CD4-positive, alpha-beta T cell treated with Interleukin-6 for 4 hours (primary cell): ENCODE measurements around the gene UBTD1.
"Not testable (repeated sequence)": the region's sequence is repeated elsewhere in the genome, so short reads cannot be mapped to it uniquely, and the experiment has no call there.

Experiments used
- DNase-seq: peaks from one replicate; pipeline ENCODE4 v3.0.0-alpha.2; 2020; ENCODE audit warnings: mixed read lengths

The UBTD1 gene, protein sequence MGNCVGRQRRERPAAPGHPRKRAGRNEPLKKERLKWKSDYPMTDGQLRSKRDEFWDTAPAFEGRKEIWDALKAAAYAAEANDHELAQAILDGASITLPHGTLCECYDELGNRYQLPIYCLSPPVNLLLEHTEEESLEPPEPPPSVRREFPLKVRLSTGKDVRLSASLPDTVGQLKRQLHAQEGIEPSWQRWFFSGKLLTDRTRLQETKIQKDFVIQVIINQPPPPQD

DNA sequence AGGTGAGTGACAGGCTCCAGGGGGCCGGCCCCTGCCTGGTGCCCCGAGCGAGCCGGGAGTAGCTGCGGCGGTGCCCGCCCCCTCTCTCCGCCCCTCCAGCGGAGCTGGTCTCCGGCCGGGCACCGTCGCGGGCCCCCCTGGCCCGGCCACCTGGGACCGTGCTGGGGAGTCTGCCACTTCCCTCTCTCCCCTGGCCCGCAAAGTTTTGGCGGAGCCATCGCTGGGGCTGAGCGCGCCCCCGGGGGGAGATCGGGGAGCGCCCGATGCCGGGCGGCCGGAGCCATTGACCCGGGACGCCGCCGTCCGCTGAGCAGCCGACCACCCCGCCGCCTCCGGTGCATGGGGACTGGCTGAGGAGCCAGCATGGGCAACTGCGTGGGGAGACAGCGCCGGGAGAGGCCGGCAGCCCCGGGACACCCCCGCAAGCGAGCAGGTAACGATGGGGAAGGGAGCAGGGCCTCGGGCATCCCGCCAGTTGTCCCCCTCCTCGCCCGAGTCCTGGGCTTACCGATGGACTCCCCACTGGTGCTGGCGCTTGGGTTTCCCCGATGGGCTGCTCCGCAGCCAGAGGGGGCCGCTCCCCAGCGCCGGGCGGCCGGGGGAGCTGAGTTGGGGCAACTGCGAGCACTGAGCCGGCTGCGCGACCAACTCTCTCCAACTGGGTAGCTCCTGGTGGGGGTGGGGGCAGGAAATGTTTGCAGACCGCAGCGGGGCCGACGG, at the start of gene UBTD1:
Gene UBTD1 (plus strand): TSS at position 84 of the 720 bp plus-strand sequence. CDS start 280 bp downstream, at position 364.
- DNase-seq = peak; percentile 44

GRCh38 chr10:97450828-97451227, 47.9 kb upstream of the UBTD1 start:
- no peak for DNase-seq

GRCh38 chr10:97451605-97452004, 47.1 kb upstream of the UBTD1 start:
- DNase-seq = no peak

- DNase-seq = no peak
Observed at GRCh38 chr10:97452352-97452751, 46.4 kb upstream of the UBTD1 start.

GRCh38 chr10:97454330-97455036, 44.2 kb upstream of the UBTD1 start:
- DNase-seq = peak; percentile 72

- DNase-seq = no peak
Observed at GRCh38 chr10:97456034-97456685, 42.6 kb upstream of the UBTD1 start.

DNA sequence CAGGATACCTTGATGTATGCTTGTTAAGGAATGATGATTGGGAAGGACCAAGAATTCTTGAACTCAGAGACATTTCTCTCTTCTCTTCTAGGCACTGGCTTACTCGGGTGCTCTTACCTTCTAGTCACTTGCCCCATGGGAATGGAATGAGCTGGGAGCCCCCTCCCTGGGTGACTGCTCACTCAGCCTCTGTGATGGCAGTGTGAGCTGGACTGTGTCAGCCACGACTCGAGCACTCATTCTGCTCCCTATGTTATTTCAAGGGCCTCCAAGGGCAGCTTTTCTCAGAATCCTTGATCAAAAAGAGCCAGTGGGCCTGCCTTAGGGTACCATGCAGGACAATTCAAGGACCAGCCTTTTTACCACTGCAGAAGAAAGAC, 42.0 kb upstream of the UBTD1 start:
- no peak for DNase-seq

DNA sequence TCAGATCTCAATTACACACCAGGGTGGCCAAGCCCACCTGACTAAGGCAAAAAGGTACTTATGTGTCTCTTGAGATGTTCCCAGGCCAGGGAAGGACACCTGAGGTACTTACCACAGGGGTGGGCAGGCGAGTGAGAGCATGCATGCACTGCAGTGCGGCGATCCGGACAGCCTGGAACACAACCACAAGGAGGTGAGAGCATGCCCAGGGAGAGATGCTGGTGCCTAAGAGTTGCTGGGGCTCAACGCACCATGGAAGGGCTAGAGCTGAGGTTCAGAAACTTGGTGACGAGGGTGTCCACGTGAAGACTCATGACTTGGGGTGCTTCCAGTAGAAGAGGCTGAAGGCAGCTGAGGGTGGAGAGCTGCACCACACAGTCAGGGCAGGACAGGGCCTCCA, 39.6 kb upstream of the UBTD1 start:
- DNase-seq = no peak

- no peak for DNase-seq
Observed at GRCh38 chr10:97459933-97460332, 38.8 kb upstream of the UBTD1 start.

DNA sequence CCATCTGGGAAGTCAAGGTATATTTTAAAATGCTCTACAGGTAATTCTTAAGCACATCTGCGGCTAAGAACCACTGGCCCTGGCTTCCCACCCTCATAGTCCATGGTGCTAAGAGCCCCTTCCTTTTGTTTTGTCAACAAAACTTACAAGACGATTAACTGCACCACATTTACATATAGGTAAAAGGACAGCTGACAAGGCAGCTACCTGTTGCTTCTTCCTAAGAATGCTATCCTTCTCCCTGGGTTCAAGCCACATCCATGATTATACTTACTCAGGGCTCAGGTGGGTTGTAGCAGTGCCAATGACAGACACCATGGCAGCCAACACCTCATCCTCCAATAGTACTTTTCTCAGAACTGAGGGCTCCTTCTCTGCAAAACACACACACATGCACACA, 36.4 kb upstream of the UBTD1 start:
- DNase-seq = no peak

GRCh38 chr10:97463363-97464132, 35.2 kb upstream of the UBTD1 start:
- peak; percentile 52 for DNase-seq

- DNase-seq = no peak
Observed at GRCh38 chr10:97464226-97464625, 34.5 kb upstream of the UBTD1 start.

DNA sequence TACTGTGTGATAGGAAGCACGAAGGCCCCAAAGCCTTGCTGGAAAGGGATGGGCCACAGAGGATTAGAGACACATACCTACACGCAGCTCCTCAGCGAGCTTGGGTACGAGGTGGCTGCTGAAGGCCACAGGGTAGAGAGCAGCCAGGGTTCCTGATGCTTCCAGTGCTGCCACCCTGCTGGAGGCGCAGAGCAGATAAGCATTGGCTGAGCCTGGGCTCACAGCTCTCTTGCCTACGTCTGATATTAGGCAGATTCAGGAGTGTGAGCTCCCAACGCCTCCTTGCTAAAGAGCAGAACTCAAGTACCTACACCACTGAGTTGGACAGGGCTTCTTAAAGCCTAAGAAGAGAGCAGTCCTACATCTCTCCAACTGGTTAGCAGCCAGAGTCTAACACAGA, 32.7 kb upstream of the UBTD1 start:
- no peak for DNase-seq

- DNase-seq = no peak
Observed at GRCh38 chr10:97466755-97467154, 32.0 kb upstream of the UBTD1 start.

DNA sequence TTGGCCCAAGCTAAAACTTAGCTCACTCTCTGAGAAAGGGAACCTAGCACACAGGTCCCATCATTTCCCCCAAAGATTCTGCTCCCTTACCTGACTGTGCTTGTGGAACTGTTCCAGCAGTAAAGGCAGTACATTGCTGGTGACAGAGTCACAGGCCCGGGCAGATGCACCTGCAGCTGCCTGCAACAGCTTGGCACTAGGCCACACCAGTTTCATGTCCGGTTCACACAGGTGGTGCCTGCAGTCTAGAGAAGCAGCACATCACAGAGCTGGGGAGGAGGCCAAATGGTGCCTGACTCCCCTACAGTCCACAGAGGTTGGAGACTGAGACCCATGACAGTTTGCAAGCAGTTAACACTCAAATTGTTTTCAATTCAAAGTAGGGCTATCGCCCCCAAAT, 30.6 kb upstream of the UBTD1 start:
- no peak for DNase-seq

- not testable (repeated sequence) for DNase-seq
Observed at GRCh38 chr10:97468781-97469180, 29.9 kb upstream of the UBTD1 start.

- DNase-seq = no peak
Observed at GRCh38 chr10:97474918-97475317, 23.8 kb upstream of the UBTD1 start.

GRCh38 chr10:97475936-97476594, 22.7 kb upstream of the UBTD1 start:
- DNase-seq = no peak

- DNase-seq = not testable (repeated sequence)
Observed at GRCh38 chr10:97479410-97479809, 19.3 kb upstream of the UBTD1 start.

DNA sequence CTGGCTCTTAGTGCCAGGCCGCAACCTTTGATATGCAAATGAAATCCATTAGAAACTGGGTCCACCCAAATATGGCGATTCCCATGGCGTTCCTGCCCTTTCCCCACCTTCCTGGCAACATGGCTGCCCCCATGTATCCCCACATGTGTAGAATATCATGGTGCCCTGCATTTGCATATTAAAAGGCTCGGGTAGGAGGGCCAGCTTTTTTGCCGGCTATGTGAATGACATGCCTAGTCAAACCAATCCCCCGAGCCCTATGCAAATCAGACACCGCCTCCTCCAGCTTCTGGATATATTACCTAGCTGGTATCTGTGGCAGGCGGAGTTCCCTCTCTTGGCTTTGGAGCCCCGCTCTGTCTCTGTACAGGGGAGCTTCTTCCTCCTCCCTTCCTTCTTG, 18.8 kb upstream of the UBTD1 start:
- no peak for DNase-seq

DNA sequence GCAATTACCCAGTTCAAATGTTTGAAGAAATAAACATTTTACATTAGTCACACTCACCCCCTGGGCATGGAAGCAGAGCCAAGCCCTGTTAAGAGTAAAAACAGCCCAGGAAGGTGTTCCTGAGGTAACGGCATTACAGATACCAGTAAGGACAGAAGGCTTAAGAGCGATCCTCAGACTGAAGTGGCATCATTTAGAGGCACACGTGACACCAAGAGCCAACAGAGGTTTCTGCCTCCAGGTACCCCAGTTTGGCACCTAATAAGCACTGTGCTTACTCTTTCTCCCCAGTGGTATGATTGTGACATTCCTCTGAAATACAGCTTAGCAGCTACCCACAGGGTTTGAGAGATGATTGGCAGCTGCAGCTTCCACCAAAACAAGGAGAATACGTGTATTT, 17.7 kb upstream of the UBTD1 start:
- DNase-seq = no peak

DNA sequence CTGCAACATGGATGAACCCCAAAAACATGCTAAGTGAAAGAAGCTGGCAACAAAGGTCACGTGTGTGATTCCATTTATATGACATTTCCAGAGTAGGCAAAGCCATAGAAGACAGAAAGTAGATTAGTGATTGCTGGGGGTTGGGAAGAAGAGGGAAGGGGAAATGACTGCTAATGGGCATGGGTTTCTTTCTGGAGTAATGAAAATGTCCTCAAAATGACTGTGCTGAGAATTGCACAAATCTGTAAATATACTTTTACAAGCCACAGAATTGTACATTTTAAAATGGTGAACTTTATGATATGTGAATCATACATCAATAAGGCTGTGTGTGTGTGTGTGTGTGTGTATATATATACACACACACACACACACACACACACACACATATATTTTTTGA, 16.3 kb upstream of the UBTD1 start:
- DNase-seq = no peak
